HG03520 (cell line): Measurements from ENCODE around the gene UBE3C.
"Not testable (repeated sequence)": the region's sequence is repeated elsewhere in the genome, so short reads cannot be mapped to it uniquely, and the experiment has no call there.

Source experiments
- ATAC-seq: cut with Tn5 transposase; IDR thresholded peaks from one replicate; pipeline ENCODE4 v1.9.1; 2021; ENCODE audit warnings: mild to moderate bottlenecking, moderate library complexity; ENCODE audit not compliant: unreplicated experiment

Gene UBE3C

GRCh38 chr7:157271315-157271990 lies 132.7 kb downstream of the UBE3C start:
- ATAC-seq = no peak

- ATAC-seq = no peak
These were observed 133.2 kb downstream of the UBE3C start for GRCh38 chr7:157271991-157272324.

- no peak for ATAC-seq
These were observed 133.9 kb downstream of the UBE3C start for GRCh38 chr7:157272351-157273207.

GRCh38 chr7:157273208-157274093 lies 134.7 kb downstream of the UBE3C start:
- peak; percentile 78 for ATAC-seq

- ATAC-seq = not testable (repeated sequence)
These were observed 135.4 kb downstream of the UBE3C start for GRCh38 chr7:157274094-157274634.

- ATAC-seq = no peak
These were observed 136.3 kb downstream of the UBE3C start for GRCh38 chr7:157274991-157275427.

GRCh38 chr7:157276091-157276561 lies 137.4 kb downstream of the UBE3C start:
- ATAC-seq = no peak

- no peak for ATAC-seq
These were observed 138.2 kb downstream of the UBE3C start for GRCh38 chr7:157276731-157277562.

GRCh38 chr7:157277568-157277967 lies 138.8 kb downstream of the UBE3C start:
- ATAC-seq = not testable (repeated sequence)

- no peak for ATAC-seq
These were observed 139.6 kb downstream of the UBE3C start for GRCh38 chr7:157278167-157278790.

- ATAC-seq = no peak
These were observed 140.3 kb downstream of the UBE3C start for GRCh38 chr7:157278791-157279724.

- ATAC-seq = no peak
These were observed 141.1 kb downstream of the UBE3C start for GRCh38 chr7:157279741-157280215.

GRCh38 chr7:157280216-157280841 lies 141.6 kb downstream of the UBE3C start:
- no peak for ATAC-seq

- ATAC-seq = no peak
These were observed 142.7 kb downstream of the UBE3C start for GRCh38 chr7:157281221-157281998.

- no peak for ATAC-seq
These were observed 143.5 kb downstream of the UBE3C start for GRCh38 chr7:157282141-157282801.

GRCh38 chr7:157284229-157285014 lies 145.7 kb downstream of the UBE3C start:
- ATAC-seq = no peak
